Stimulated activated CD8-positive, alpha-beta memory T cell treated with anti-CD3 and anti-CD28 coated beads, Interleukin-15, amount 100 ng/mL, for 1 hour (primary cell): ENCODE data around the gene MICAL3.

Experiments used
- DNase-seq: peaks from one replicate; pipeline ENCODE4 v3.0.0-alpha.2; 2020; ENCODE audit warnings: low read depth

The MICAL3 gene

GRCh38 chr22:17912945-17913721, 111.2 kb downstream of the MICAL3 start:
- no peak for DNase-seq

- no peak for DNase-seq
Observed at GRCh38 chr22:17911887-17912286, 112.5 kb downstream of the MICAL3 start.

GRCh38 chr22:17911312-17911705, 113.1 kb downstream of the MICAL3 start:
- no peak for DNase-seq

- DNase-seq, result no peak
Observed at GRCh38 chr22:17910561-17911311, 113.6 kb downstream of the MICAL3 start.

GRCh38 chr22:17907748-17908051, 116.7 kb downstream of the MICAL3 start:
- no peak for DNase-seq

- DNase-seq, result no peak
Observed at GRCh38 chr22:17906978-17907747, 117.2 kb downstream of the MICAL3 start.

- no peak for DNase-seq
Observed at GRCh38 chr22:17905445-17905844, 118.9 kb downstream of the MICAL3 start.

GRCh38 chr22:17903564-17904295, 120.6 kb downstream of the MICAL3 start:
- DNase-seq, result no peak

GRCh38 chr22:17902960-17903359, 121.4 kb downstream of the MICAL3 start:
- no peak for DNase-seq

GRCh38 chr22:17898375-17898774, 126.0 kb downstream of the MICAL3 start:
- no peak for DNase-seq

GRCh38 chr22:17897858-17898257, 126.5 kb downstream of the MICAL3 start:
- no peak for DNase-seq

- DNase-seq, result no peak
Observed at GRCh38 chr22:17897426-17897825, 126.9 kb downstream of the MICAL3 start.

- DNase-seq, result no peak
Observed at GRCh38 chr22:17896586-17896985, 127.8 kb downstream of the MICAL3 start.

GRCh38 chr22:17893900-17894535, 130.3 kb downstream of the MICAL3 start:
- DNase-seq, result no peak

GRCh38 chr22:17892376-17892775, 132.0 kb downstream of the MICAL3 start:
- no peak for DNase-seq

- DNase-seq, result no peak
Observed at GRCh38 chr22:17891481-17892167, 132.7 kb downstream of the MICAL3 start.

- DNase-seq, result no peak
Observed at GRCh38 chr22:17890892-17891291, 133.5 kb downstream of the MICAL3 start.

GRCh38 chr22:17890245-17890671, 134.1 kb downstream of the MICAL3 start:
- DNase-seq, result no peak

- no peak for DNase-seq
Observed at GRCh38 chr22:17888855-17889254, 135.5 kb downstream of the MICAL3 start.

- DNase-seq, result no peak
Observed at GRCh38 chr22:17888439-17888838, 135.9 kb downstream of the MICAL3 start.

GRCh38 chr22:17884893-17885292, 139.5 kb downstream of the MICAL3 start:
- DNase-seq, result no peak
